ENCODE measurements around the gene VSIR. TPM values are rescaled to one million over a fixed set of nuclear protein-coding genes. Genes with fewer than 3 reads are reported as not detected.

Gene VSIR
- total RNA-seq, 1 experiment from 2014 or later: 18.5 TPM

DNA sequence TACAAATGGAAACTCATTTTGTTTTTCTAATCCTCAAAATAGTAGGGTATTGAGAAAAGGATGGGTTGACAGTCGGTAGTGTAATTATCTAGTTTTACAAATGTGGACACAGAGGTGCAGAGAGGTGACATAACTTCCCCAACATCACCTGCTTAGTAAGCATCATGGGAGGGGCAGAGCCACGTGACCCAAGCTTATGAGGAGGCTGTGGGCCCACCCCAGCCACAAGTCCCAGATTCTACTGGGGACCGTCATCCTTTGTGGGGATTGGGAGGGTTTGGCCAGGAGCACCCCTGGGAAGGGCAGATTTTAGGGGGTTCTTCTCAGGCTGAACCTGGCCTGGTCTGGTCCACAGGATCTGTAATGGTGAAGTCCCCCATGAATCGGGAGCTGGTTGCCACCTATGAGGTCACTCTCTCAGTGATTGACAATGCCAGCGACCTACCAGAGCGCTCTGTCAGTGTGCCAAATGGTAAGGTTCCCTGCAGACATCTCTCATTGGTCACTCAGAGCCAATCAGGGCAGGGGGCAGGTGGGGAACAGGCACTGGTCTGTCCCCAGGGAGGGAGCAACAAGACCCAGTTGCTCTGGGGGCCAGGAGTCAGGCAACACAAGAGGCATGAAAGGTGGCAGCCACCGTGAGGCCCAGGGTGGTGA, 23.6 kb upstream of the VSIR start:
- BruUV-seq (replicated peaks): no TSS peak
- Histone ChIP-seq H3K9me3 (ENCODE audit: control insufficient read depth in 1 of 2, insufficient read depth in 1 of 2, low read depth in 1 of 2, low read length in 2 of 2) (no peaks in the 10 kb centered on the region), H3K4me3 (replicated peaks in 1 of 2; ENCODE audit: low read depth in 1 of 2, low read length in 2 of 2) (no peak overlapping the region), H3K36me3 (ENCODE audit: control insufficient read depth in 1 of 2, insufficient read depth in 2 of 2, low read length in 2 of 2) (no peaks in the 10 kb centered on the region), H3K27ac (ENCODE audit: low read depth, low read length) (no peak overlapping the region), H2AFZ (ENCODE audit: low read depth, low read length, poor library complexity, severe bottlenecking) (no peak overlapping the region), H3K4me2 (ENCODE audit: low read length) (no peak overlapping the region), H3K9ac (ENCODE audit: low read length) (no peak overlapping the region), H3K9me2 (ENCODE audit: insufficient read depth) (no peaks in the 10 kb centered on the region), H4K20me1 (ENCODE audit: insufficient read depth) (no peaks in the 10 kb centered on the region), H3K27me3 (ENCODE audit: insufficient read depth, low read length) (0 out of 2 replicates have a peak, but pooled peaks cover 4% of the 10 kb centered on the region), H3K79me2 (ENCODE audit: insufficient read depth, low read length) (no peaks in the 10 kb centered on the region), H3K4me1 (ENCODE audit: control insufficient read depth in 1 of 2, insufficient read depth in 2 of 2, low read length in 2 of 2) (no peaks in the 10 kb centered on the region)
- ChIA-PET RAD21 (ENCODE audit: low non-redundant PET in 1 of 2, low total read pairs in 2 of 2, uncharacterized antibody in 2 of 2, unreplicated experiment in 2 of 2) (no interaction called here), POLR2A (no interaction called here), CTCF (no interaction called here)
- no peak for TF ChIP-seq RAD21 (IDR thresholded peaks at IDR 0.05; ENCODE audit: low read depth)
- TF ChIP-seq, protein P1, sequence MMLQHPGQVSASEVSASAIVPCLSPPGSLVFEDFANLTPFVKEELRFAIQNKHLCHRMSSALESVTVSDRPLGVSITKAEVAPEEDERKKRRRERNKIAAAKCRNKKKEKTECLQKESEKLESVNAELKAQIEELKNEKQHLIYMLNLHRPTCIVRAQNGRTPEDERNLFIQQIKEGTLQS (IDR thresholded peaks at IDR 0.05): no peak
- TF ChIP-seq SP1 (IDR thresholded peaks at IDR 0.05; ENCODE audit: low read depth): no peak
- no peak for TF ChIP-seq ZFX (IDR thresholded peaks at IDR 0.05)
- no peak for TF ChIP-seq POLR2A (IDR thresholded peaks at IDR 0.05; ENCODE audit: borderline replicate concordance, extremely low read depth, insufficient read depth, insufficient read length)
- no peak for TF ChIP-seq CBX3 (IDR thresholded peaks at IDR 0.05; ENCODE audit: low read depth)
- no peak for TF ChIP-seq FOSL1 (IDR thresholded peaks at IDR 0.05; ENCODE audit: low read depth)
- TF ChIP-seq, protein P2, sequence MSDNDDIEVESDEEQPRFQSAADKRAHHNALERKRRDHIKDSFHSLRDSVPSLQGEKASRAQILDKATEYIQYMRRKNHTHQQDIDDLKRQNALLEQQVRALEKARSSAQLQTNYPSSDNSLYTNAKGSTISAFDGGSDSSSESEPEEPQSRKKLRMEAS (IDR thresholded peaks at IDR 0.05): no peak
- no peak for TF ChIP-seq POLR2AphosphoS5 (IDR thresholded peaks at IDR 0.05; ENCODE audit: low read depth, low read length)
- TF ChIP-seq ELF1 (IDR thresholded peaks at IDR 0.05; ENCODE audit: borderline replicate concordance, low read depth): no peak
- TF ChIP-seq, protein P3, sequence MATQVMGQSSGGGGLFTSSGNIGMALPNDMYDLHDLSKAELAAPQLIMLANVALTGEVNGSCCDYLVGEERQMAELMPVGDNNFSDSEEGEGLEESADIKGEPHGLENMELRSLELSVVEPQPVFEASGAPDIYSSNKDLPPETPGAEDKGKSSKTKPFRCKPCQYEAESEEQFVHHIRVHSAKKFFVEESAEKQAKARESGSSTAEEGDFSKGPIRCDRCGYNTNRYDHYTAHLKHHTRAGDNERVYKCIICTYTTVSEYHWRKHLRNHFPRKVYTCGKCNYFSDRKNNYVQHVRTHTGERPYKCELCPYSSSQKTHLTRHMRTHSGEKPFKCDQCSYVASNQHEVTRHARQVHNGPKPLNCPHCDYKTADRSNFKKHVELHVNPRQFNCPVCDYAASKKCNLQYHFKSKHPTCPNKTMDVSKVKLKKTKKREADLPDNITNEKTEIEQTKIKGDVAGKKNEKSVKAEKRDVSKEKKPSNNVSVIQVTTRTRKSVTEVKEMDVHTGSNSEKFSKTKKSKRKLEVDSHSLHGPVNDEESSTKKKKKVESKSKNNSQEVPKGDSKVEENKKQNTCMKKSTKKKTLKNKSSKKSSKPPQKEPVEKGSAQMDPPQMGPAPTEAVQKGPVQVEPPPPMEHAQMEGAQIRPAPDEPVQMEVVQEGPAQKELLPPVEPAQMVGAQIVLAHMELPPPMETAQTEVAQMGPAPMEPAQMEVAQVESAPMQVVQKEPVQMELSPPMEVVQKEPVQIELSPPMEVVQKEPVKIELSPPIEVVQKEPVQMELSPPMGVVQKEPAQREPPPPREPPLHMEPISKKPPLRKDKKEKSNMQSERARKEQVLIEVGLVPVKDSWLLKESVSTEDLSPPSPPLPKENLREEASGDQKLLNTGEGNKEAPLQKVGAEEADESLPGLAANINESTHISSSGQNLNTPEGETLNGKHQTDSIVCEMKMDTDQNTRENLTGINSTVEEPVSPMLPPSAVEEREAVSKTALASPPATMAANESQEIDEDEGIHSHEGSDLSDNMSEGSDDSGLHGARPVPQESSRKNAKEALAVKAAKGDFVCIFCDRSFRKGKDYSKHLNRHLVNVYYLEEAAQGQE (IDR thresholded peaks at IDR 0.05; ENCODE audit: low read depth): no peak
- no peak for TF ChIP-seq EGR1 (IDR thresholded peaks at IDR 0.05; ENCODE audit: low read depth)
- TF ChIP-seq EZH2phosphoT487 (IDR thresholded peaks at IDR 0.05; ENCODE audit: borderline replicate concordance): no peak
- TF ChIP-seq CEBPB (IDR thresholded peaks at IDR 0.05; ENCODE audit: low read depth): no peak
- TF ChIP-seq ZNF274 (IDR thresholded peaks at IDR 0.05; ENCODE audit: low read depth, low read length): no peak
- no peak for TF ChIP-seq JUND (IDR thresholded peaks at IDR 0.05)
- intact Hi-C loops (cut with micrococcal nuclease): loop anchor here (10.0 kb wide), 1 partner anchor 212 kb away; no protein-coding TSS in a partner anchor
- ATAC-seq (0 out of 2 replicates have a peak, but pooled peaks have one; percentile 38), DNase-seq (ENCODE audit: low read depth, low spot score) (no peak)

Data from HCT116 (cell line).